Vagina (tissue), 2 donors: Measurements from ENCODE around the gene ATP5F1E. TPM values are rescaled to one million over a fixed set of nuclear protein-coding genes. Genes with fewer than 3 reads are reported as not detected.
A peak's percentile ranks its signal among the peaks of the same experiment; 100 is the strongest.

Experiments used
- DNase-seq, 2 donors: peaks; one replicate each; pipeline ENCODE4 v3.0.0-alpha.2; 2017; ENCODE audit errors: extremely low spot score in 2 of 2
- H3K27ac ChIP-seq: fragments of 200-600 bp; sonication (generic); one replicate; pipeline ENCODE4 v1.5.1; 2019
- H3K27me3 ChIP-seq: fragments of 200-600 bp; sonication (generic); one replicate; pipeline ENCODE4 v1.5.1; 2019
- H3K36me3 ChIP-seq, 2 donors: fragments of 200-600 bp; sonication (generic); one replicate each; pipeline ENCODE4 v1.5.1; 2017 to 2019
- H3K4me1 ChIP-seq: fragments of 200-600 bp; sonication (generic); one replicate; pipeline ENCODE4 v1.5.1; 2019
- H3K4me3 ChIP-seq, 2 donors: fragments of 200-600 bp; sonication (generic); 1 replicate in 1 of 2; 2 replicates in 1 of 2; pipeline ENCODE4 v1.5.1; 2016 to 2019
- H3K9me3 ChIP-seq: fragments of 200-600 bp; sonication (generic); one replicate; pipeline ENCODE4 v1.5.1; 2019
- CTCF ChIP-seq, 3 experiments: fragments of 450-650 bp in 2 of 3; fragments of 200-600 bp in 1 of 3; sonication (generic) in 1 of 3; IDR thresholded peaks; one replicate each; pipeline ENCODE4 v1.5.1; 2017 to 2019; ENCODE audit warnings: antibody characterized with exemption in 3 of 3, mild to moderate bottlenecking in 2 of 3, moderate library complexity in 2 of 3
- POLR2A ChIP-seq, 2 donors: fragments of 450-650 bp; IDR thresholded peaks; one replicate each; pipeline ENCODE4 v1.6.1; 2017; ENCODE audit warnings: antibody characterized with exemption in 2 of 2, mild to moderate bottlenecking in 2 of 2, moderate library complexity in 2 of 2
- POLR2AphosphoS5 ChIP-seq, 2 donors: sonication (generic); formaldehyde crosslinking; IDR thresholded peaks; one replicate each; pipeline ENCODE4 v1.9.0; 2017; ENCODE audit warnings: antibody characterized with exemption in 2 of 2, mild to moderate bottlenecking in 2 of 2, low read depth in 1 of 2; ENCODE audit not compliant: insufficient read depth in 1 of 2
- intact Hi-C: fragments of 100-400 bp; cut with DNase I; formaldehyde crosslinking; loops from one replicate; pipeline ENCODE4 v1.15.1; 2023
- total RNA-seq: library from RNA; depleted of rRNA; stranded (reverse); fragments of >200 nt; gene quantifications from one replicate; pipeline ENCODE4 v1.2.3, GENCODE V29; 2016

ATP5F1E gene
- total RNA-seq, 1 donor from 2014 or later: 22.8 TPM

GRCh38 chr20:58976061-58976730 lies 55.9 kb downstream of the ATP5F1E start:
- Histone ChIP-seq H3K36me3 (no peaks in the 10 kb centered on the region), H3K27ac (no peak overlapping the region), H3K4me3 (no peak overlapping the region), H3K27me3 (no peaks in the 10 kb centered on the region), H3K4me1 (no peaks in the 10 kb centered on the region), H3K9me3 (no peaks in the 10 kb centered on the region)
- peak; percentile 32 to 70 for DNase-seq
- intact Hi-C loops: no loop called here
- TF ChIP-seq CTCF (IDR thresholded peaks at IDR 0.05) (no peak), POLR2A (IDR thresholded peaks at IDR 0.05) (no peak), POLR2AphosphoS5 (IDR thresholded peaks at IDR 0.05; ENCODE audit: insufficient read depth in 1 of 2, low read depth in 1 of 2) (no peak)

Other genes starting within 250 kb of the ATP5F1E start
- gene GNAS-AS1, start 181.4 kb downstream of the ATP5F1E start, total RNA-seq: not detected
- 875 TPM for gene GNAS, start 179.6 kb downstream of the ATP5F1E start, total RNA-seq
- gene NELFCD, start 51.1 kb downstream of the ATP5F1E start, total RNA-seq: 85.7 TPM
- gene CTSZ, start 25.1 kb downstream of the ATP5F1E start, total RNA-seq: 128 TPM
- gene TUBB1, start 12.9 kb downstream of the ATP5F1E start, total RNA-seq: not detected
- gene PRELID3B, start 10.5 kb upstream of the ATP5F1E start, total RNA-seq: 73.4 TPM
- 2.2 TPM for gene ZNF831, start 131.5 kb upstream of the ATP5F1E start, total RNA-seq